ENCODE results near the gene DNAJA2.

The DNAJA2 gene

GRCh38 chr16:46908540-46909372 lies 64.7 kb downstream of the DNAJA2 start:
- Histone ChIP-seq H3K4me2 (ENCODE audit: low read depth, low read length, poor library complexity, severe bottlenecking) (no peak overlapping the region), H3K4me1 (ENCODE audit: insufficient read depth, low read length, poor library complexity, severe bottlenecking) (no peaks in the 10 kb centered on the region), H3K9ac (ENCODE audit: low read depth, low read length, poor library complexity, severe bottlenecking) (no peak overlapping the region), H3F3A (ENCODE audit: low read depth) (no peaks in the 10 kb centered on the region), H3K36me3 (ENCODE audit: insufficient read depth, low read length) (no peaks in the 10 kb centered on the region), H3K79me2 (ENCODE audit: insufficient read depth, low read length) (no peaks in the 10 kb centered on the region), H3K27me3 (ENCODE audit: insufficient read depth, low read length, poor library complexity, severe bottlenecking) (no peaks in the 10 kb centered on the region), H3K9me2 (replicated peaks; ENCODE audit: low read depth, low read length) (no peaks in the 10 kb centered on the region), H4K20me1 (ENCODE audit: insufficient read depth, low read length, poor library complexity, severe bottlenecking) (no peaks in the 10 kb centered on the region), H2AFZ (ENCODE audit: low read length) (no peak overlapping the region), H3K4me3 (ENCODE audit: low read length, poor library complexity, severe bottlenecking) (no peak overlapping the region), H3K9me3 (ENCODE audit: insufficient read depth, low read depth, low read length) (no peaks in the 10 kb centered on the region)
- TF ChIP-seq CTCF (conservative IDR thresholded peaks at IDR 0.05; ENCODE audit: low read length) (peak; percentile 70), EZH2phosphoT487 (IDR thresholded peaks at IDR 0.05; ENCODE audit: borderline replicate concordance) (no peak)

- Histone ChIP-seq H3F3A (ENCODE audit: low read depth) (no peaks in the 10 kb centered on the region), H4K20me1 (ENCODE audit: insufficient read depth, low read length, poor library complexity, severe bottlenecking) (no peaks in the 10 kb centered on the region), H3K9me2 (replicated peaks; ENCODE audit: low read depth, low read length) (no peaks in the 10 kb centered on the region), H3K4me1 (ENCODE audit: insufficient read depth, low read length, poor library complexity, severe bottlenecking) (no peaks in the 10 kb centered on the region), H2AFZ (ENCODE audit: low read length) (no peak overlapping the region), H3K4me2 (ENCODE audit: low read depth, low read length, poor library complexity, severe bottlenecking) (no peak overlapping the region), H3K9ac (ENCODE audit: low read depth, low read length, poor library complexity, severe bottlenecking) (no peak overlapping the region), H3K36me3 (ENCODE audit: insufficient read depth, low read length) (no peaks in the 10 kb centered on the region), H3K9me3 (ENCODE audit: insufficient read depth, low read depth, low read length) (no peaks in the 10 kb centered on the region), H3K79me2 (ENCODE audit: insufficient read depth, low read length) (no peaks in the 10 kb centered on the region), H3K4me3 (ENCODE audit: low read length, poor library complexity, severe bottlenecking) (no peak overlapping the region), H3K27me3 (ENCODE audit: insufficient read depth, low read length, poor library complexity, severe bottlenecking) (no peaks in the 10 kb centered on the region)
- TF ChIP-seq CTCF (conservative IDR thresholded peaks at IDR 0.05; ENCODE audit: low read length) = no peak
These were observed 66.3 kb downstream of the DNAJA2 start for GRCh38 chr16:46907061-46907774.

GRCh38 chr16:46906360-46907060 lies 67.0 kb downstream of the DNAJA2 start:
- no peaks in the 10 kb centered on the region for H4K20me1 ChIP-seq (ENCODE audit: insufficient read depth, low read length, poor library complexity, severe bottlenecking)
- no peaks in the 10 kb centered on the region for H3K79me2 ChIP-seq (ENCODE audit: insufficient read depth, low read length)
- TF ChIP-seq CTCF (conservative IDR thresholded peaks at IDR 0.05; ENCODE audit: low read length) (no peak), EZH2phosphoT487 (IDR thresholded peaks at IDR 0.05; ENCODE audit: borderline replicate concordance) (no peak)
- no peaks in the 10 kb centered on the region for H3F3A ChIP-seq (ENCODE audit: low read depth)
- no peaks in the 10 kb centered on the region for H3K27me3 ChIP-seq (ENCODE audit: insufficient read depth, low read length, poor library complexity, severe bottlenecking)
- H3K9me3 ChIP-seq (ENCODE audit: insufficient read depth, low read depth, low read length) = no peaks in the 10 kb centered on the region
- H3K4me2 ChIP-seq (ENCODE audit: low read depth, low read length, poor library complexity, severe bottlenecking) = no peak overlapping the region
- H2AFZ ChIP-seq (ENCODE audit: low read length) = no peak overlapping the region
- no peak overlapping the region for H3K4me3 ChIP-seq (ENCODE audit: low read length, poor library complexity, severe bottlenecking)
- no peak overlapping the region for H3K9ac ChIP-seq (ENCODE audit: low read depth, low read length, poor library complexity, severe bottlenecking)
- no peaks in the 10 kb centered on the region for H3K36me3 ChIP-seq (ENCODE audit: insufficient read depth, low read length)
- no peaks in the 10 kb centered on the region for H3K9me2 ChIP-seq (replicated peaks; ENCODE audit: low read depth, low read length)
- H3K4me1 ChIP-seq (ENCODE audit: insufficient read depth, low read length, poor library complexity, severe bottlenecking) = no peaks in the 10 kb centered on the region

Measured in Loucy (cell line).